T-helper 9 cell (primary cell): ENCODE results near the gene RBM48.
"Not testable (repeated sequence)": the region's sequence is repeated elsewhere in the genome, so short reads cannot be mapped to it uniquely, and the experiment has no call there.

ENCODE experiments used
- DNase-seq: peaks from one replicate; pipeline ENCODE4 v3.0.0-alpha.2; 2020
- total RNA-seq, 2 donors: gene quantifications; one replicate each; lab custom pipeline; 2026; lab: John Stamatoyannopoulos, UW

RBM48 gene
- total RNA-seq: 36.2 to 38.9 reads per million in 2 donors

GRCh38 chr7:92528188-92528957, at the start of gene RBM48, which contains the start of gene PEX1:
TSS of gene RBM48 (plus strand) at chr7:92528795. CDS start at chr7:92528814, 19 bp downstream.
TSS of gene PEX1 (minus strand) at chr7:92528520. CDS start at chr7:92528435, 85 bp downstream.
- peak; percentile 94 for DNase-seq

DNA sequence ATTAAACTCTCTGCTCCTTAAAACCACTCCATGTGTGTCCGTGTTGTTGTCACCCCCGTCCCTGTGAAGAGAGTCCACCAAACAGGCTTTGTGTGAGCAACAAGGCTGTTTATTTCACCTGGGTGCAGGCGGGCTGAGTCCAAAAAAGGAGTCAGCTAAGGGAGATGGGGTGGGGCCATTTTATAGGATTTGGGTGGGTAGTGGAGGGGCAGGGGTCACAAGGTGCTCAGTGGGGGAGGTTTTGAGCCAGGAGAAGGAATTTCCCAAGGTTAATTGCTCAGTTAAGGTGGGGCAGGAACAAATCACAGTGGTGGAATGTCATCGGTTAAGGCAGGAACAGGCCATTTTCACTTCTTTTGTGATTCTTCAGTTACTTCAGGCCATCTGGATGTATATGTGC, 49.4 kb upstream of the RBM48 start:
- not testable (repeated sequence) for DNase-seq

GRCh38 chr7:92483624-92484023, 45.0 kb upstream of the RBM48 start:
- DNase-seq: not testable (repeated sequence)

- not testable (repeated sequence) for DNase-seq
Observed at GRCh38 chr7:92484226-92484625, 44.4 kb upstream of the RBM48 start.

DNA sequence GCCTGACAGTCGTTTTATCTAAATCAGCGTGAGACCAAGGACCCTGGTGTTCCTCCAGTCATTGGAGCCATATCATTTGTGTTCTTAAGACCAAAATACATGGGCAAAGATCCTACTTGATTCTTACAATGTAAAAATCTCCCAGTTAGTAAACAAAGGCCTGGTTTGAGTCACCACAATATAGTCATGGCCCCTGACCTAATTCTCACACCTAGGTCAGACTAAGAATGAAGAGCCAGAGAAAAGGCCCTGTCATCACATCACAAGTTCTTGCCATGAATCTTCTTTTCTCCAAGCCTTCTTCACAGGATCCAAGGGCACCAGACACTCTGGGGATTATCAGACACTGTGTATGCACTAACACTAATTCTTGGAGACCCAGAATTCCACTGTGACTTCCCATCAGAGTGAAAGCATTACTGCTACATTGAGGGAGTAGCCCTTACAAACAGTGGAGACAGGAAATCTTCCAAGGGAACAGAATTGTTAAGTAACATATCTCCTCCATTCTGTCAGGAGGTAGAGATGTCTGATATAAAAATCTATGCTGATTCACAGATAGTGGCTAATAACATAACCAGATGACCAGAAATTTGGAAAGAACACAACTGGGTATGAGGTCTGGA, 43.2 kb upstream of the RBM48 start:
- no peak for DNase-seq

DNA sequence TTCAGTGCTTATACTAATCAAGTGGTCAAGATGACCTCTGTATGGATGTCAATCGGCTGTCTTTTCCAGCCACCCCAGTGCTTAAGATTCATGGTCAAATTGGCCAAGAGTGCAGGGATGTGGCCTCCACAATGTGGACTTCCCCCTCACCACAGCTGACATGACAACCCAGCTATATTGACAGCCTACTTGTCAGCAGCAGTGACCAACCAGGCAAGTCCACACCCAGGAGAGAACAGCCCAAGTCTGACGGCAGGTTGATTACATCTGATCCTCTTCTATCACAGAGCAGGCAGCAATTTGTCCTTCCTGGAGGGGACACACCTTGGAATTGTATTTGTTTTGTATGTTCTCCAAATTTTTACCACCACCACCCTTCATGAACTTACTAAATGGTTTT, 42.6 kb upstream of the RBM48 start:
- DNase-seq: no peak

- no peak for DNase-seq
Observed at GRCh38 chr7:92487804-92488203, 40.8 kb upstream of the RBM48 start.

GRCh38 chr7:92489634-92490033, 39.0 kb upstream of the RBM48 start:
- DNase-seq: no peak

DNA sequence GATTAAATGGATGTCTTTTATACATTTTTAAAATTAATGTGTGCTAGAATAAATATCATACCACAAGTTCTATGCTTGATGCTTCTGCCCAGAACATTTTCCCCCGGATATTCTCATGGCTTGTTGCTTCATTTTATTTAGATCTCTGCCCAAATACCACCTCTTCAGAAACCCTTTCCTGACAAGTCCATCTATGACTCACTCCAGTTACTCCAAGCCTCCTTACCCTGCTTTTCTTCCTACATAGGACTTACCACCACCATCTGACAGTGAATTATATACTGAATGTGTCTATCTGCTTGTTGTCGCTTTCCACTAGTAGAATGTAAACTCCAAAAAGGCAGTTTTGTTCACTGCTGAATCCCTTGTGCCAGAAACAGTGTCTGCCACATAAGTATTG, 31.7 kb upstream of the RBM48 start:
- DNase-seq: no peak

DNA sequence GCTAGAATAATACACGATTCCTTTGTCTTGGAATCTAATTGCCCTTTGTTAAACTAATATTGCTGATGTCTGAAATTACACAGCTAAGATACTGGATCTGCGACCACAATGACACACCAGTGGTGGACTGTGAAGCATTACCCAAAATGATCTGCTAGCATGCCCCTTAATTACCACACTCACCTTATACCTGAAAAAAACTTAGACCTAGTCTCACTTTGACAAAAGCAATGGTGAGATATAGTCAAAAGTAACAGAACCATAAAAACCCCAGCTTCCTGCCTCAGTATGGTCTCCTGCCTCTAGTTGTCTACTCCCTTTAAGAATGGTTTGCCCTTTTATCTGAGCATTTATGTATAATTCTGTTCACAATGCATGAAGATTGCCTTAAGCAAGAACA, 30.0 kb upstream of the RBM48 start:
- DNase-seq: no peak

GRCh38 chr7:92503767-92504166, 24.8 kb upstream of the RBM48 start:
- no peak for DNase-seq

- no peak for DNase-seq
Observed at GRCh38 chr7:92504563-92504962, 24.0 kb upstream of the RBM48 start.

GRCh38 chr7:92506363-92506762, 22.2 kb upstream of the RBM48 start:
- no peak for DNase-seq

DNA sequence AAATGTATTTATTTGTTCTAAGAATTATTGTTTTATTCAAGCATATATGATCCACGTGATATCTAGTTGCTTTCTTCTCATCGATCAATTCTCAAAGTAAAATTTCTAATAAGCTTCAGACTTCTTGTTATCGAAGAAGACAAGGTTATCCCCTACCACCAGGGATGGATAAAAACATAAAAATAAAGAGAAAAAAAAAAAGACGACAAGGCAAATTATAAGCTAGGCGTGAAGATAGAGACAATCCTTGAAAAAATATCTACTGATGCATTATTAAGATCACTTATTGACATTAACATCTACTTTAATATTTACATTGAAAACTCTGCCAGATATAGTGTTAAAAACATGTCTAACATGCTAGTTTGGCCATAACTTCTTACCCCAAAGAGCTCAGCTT, 19.6 kb upstream of the RBM48 start:
- no peak for DNase-seq

DNA sequence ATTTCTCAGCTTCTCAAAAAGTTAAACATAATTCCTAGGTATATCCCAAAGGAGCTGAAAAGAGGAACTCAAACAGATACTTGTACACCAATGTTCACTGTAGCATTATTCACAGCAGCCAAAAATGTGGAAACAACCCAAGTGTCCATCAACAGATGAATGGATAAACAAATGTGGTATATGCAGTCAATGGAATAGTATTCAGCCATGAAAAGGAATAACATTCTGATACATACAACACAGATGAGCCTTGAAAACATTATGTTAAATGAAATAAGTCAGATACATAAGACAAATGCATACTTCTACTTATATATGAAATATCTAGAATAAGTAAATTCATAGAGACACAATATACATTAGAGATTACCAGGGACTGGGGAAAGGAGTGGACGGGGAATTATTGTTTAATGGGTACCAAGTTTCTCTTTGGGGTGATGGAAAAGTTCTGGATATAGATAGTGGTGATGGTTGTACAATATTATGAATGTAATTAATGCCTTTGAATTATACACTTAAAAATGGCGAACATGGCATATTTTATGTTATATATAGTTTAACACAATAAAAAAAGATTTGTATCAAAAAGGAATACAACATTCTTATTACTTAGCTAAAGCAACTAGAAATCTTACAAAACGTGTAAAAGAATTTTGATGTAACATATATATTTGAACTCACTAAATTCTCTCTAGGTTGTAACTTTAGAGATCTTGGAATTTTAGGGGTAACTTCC, 15.3 kb upstream of the RBM48 start:
- no peak for DNase-seq

GRCh38 chr7:92517631-92518030, 11.0 kb upstream of the RBM48 start:
- no peak for DNase-seq

DNA sequence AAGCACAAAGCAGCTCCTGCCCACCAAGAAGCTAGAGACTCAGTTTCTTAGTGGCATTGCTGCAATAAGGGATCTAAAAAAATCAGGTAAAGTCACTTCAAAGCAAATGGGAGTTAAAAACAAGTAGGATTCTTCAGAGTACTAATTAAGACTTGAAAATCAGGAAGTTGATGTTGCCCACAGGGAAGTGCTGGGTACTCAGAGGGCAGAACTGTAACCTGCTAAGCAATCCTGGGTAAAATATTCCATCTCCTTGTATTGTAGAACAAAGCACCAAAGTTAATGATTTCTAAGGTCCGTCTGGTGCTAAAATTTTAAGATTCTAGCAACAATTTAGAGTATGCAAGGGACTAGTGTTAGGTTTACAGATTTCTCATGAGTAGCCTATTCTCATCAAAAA, 8.6 kb upstream of the RBM48 start:
- DNase-seq: no peak

- DNase-seq: no peak
Observed at GRCh38 chr7:92523110-92523509, 5.5 kb upstream of the RBM48 start.

DNA sequence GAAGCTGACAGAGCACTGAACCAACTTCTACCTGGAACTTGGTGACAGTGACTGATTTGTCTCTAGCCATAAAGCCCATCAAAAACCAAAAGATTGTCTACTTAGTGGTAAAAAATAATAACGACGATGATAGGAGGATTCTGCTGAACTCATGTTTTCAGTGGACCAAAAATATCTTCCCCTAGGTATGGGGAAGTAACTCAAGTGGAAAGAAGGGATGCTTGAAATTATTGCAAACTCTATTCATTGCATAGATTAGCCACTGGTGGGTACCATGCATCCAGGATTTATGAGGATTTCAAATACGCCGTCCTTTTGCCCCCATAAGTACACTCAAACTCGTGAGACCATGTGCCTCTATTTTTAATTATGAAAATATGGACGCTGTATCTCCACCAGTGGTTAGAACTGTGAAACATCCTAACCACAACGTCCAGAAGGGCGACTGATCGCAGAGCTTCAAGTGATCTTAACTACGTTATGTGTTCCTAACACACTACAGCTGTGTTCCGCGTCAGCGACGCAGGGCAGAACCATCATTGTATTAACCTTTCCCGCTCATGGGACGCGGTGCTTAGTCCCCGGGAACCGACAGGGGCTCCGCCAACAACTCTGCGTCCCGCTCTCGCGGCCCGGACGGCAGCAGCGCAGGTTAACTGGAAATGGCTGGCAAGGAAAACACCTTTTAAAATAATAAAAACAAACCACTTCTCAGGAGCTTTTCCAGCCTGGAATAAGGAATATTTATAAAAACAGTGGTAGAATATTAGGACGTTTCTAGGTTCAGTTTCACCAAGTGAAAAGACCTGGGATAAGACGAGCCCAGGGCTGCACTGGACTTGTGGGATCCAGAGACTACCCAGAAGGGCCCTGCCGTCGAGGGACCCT, 1.1 kb upstream of the RBM48 start:
- peak; percentile 45 for DNase-seq

DNA sequence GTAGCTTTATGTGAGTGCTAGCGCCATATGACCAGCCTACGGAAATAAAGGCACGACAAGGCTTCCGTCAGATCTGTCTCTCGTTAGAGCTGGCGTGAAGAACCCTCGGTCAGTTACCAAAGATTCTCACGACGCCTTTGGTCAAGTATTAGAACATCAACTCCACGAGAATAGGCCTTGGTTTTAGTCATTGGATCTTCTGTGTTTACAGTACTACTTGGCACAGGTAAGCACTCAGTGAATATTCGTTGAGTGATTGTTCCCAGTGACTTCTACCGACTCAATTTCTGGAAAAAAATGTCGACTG, 316 bp downstream of the RBM48 start:
- DNase-seq: no peak

DNA sequence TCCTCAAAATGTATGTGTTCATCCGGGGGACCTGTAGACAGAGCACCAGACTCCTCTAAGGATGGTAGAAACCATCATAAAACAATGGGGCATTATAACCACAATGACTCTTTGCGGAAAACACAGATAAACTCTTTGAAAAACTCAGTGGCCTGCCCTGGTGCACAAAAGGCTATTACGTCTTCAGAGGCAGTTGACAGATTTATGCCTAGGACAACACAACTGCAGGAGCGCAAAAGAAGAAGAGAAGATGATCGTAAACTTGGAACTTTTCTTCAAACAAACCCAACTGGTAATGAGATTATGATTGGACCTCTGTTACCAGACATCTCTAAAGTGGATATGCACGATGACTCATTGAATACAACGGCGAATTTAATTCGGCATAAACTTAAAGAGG, 6.0 kb downstream of the RBM48 start:
- DNase-seq: no peak

GRCh38 chr7:92543542-92543941, 14.9 kb downstream of the RBM48 start:
- not testable (repeated sequence) for DNase-seq

DNA sequence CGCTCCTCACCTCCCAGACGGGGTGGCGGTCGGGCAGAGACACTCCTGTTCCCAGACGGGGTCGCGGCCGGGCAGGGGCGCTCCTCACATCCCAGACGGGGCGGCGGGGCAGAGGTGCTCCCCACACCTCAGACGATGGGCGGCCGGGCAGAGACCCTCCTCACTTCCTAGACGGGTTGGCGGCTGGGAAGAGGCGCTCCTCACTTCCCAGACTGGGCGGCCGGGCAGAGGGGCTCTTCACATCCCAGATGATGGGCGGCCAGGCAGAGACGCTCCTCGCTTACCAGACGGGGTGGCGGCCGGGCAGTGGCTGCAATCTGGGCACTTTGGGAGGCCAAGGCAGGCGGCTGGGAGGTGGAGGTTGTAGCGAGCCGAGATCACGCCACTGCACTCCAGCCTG, 16.5 kb downstream of the RBM48 start:
- not testable (repeated sequence) for DNase-seq
